GM19452 (cell line): ENCODE data around the gene GRAMD1A.

Experiments used
- ATAC-seq: cut with Tn5 transposase; IDR thresholded peaks from one replicate; pipeline ENCODE4 v1.9.1; 2021; ENCODE audit not compliant: unreplicated experiment

The GRAMD1A gene

GRCh38 chr19:35051796-35052195 is 51.7 kb downstream of the GRAMD1A start:
- no peak for ATAC-seq

GRCh38 chr19:35052599-35053190 is 52.6 kb downstream of the GRAMD1A start:
- ATAC-seq: no peak

- ATAC-seq: no peak
Measured at GRCh38 chr19:35053667-35054293, 53.7 kb downstream of the GRAMD1A start.

GRCh38 chr19:35054626-35055025 is 54.5 kb downstream of the GRAMD1A start:
- ATAC-seq: no peak

- no peak for ATAC-seq
Measured at GRCh38 chr19:35055715-35056179, 55.6 kb downstream of the GRAMD1A start.

- ATAC-seq: no peak
Measured at GRCh38 chr19:35056513-35057063, 56.5 kb downstream of the GRAMD1A start.

- ATAC-seq: no peak
Measured at GRCh38 chr19:35058370-35058769, 58.2 kb downstream of the GRAMD1A start.

- no peak for ATAC-seq
Measured at GRCh38 chr19:35059006-35059798, 59.1 kb downstream of the GRAMD1A start.

- no peak for ATAC-seq
Measured at GRCh38 chr19:35059799-35060091, 59.6 kb downstream of the GRAMD1A start.

GRCh38 chr19:35060160-35060855 is 60.2 kb downstream of the GRAMD1A start:
- ATAC-seq: no peak

- no peak for ATAC-seq
Measured at GRCh38 chr19:35061583-35062373, 61.7 kb downstream of the GRAMD1A start.

- no peak for ATAC-seq
Measured at GRCh38 chr19:35062942-35063341, 62.8 kb downstream of the GRAMD1A start.

- no peak for ATAC-seq
Measured at GRCh38 chr19:35063940-35064818, 64.1 kb downstream of the GRAMD1A start.

- no peak for ATAC-seq
Measured at GRCh38 chr19:35065574-35065973, 65.5 kb downstream of the GRAMD1A start.

- ATAC-seq: no peak
Measured at GRCh38 chr19:35066121-35066520, 66.0 kb downstream of the GRAMD1A start.

- peak; percentile 83 for ATAC-seq
Measured at GRCh38 chr19:35066691-35067563, 66.8 kb downstream of the GRAMD1A start.

- ATAC-seq: no peak
Measured at GRCh38 chr19:35068941-35069634, 69.0 kb downstream of the GRAMD1A start.

- no peak for ATAC-seq
Measured at GRCh38 chr19:35069696-35070095, 69.6 kb downstream of the GRAMD1A start.
